AG09319 (cell line): ENCODE measurements around the gene SNPH.

Experiments
- DNase-seq: peaks from one replicate; pipeline ENCODE4 v3.0.0-alpha.2; 2010; ENCODE audit warnings: low read depth; ENCODE audit errors: extremely low read depth
- CTCF ChIP-seq: IDR thresholded peaks from 2 replicates; pipeline ENCODE4 v1.5.1; 2011; ENCODE audit warnings: low read depth, mild to moderate bottlenecking, inconsistent platforms, low read length, moderate library complexity

The SNPH gene

GRCh38 chr20:1305712-1306111, 39.6 kb downstream of the SNPH start:
- TF ChIP-seq CTCF: no peak
- no peak for DNase-seq

GRCh38 chr20:1306316-1307135, 40.4 kb downstream of the SNPH start:
- no peak for DNase-seq
- TF ChIP-seq CTCF: no peak

GRCh38 chr20:1307171-1307570, 41.1 kb downstream of the SNPH start:
- no peak for TF ChIP-seq CTCF
- DNase-seq: no peak

GRCh38 chr20:1307571-1307971, 41.5 kb downstream of the SNPH start:
- no peak for TF ChIP-seq CTCF
- no peak for DNase-seq

- no peak for DNase-seq
- TF ChIP-seq CTCF: no peak
Measured at GRCh38 chr20:1308067-1308701, 42.1 kb downstream of the SNPH start.

GRCh38 chr20:1308702-1309095, 42.6 kb downstream of the SNPH start:
- no peak for DNase-seq
- no peak for TF ChIP-seq CTCF

- no peak; the same call in 1 of the 2 replicates for TF ChIP-seq CTCF
- no peak for DNase-seq
Measured at GRCh38 chr20:1309439-1309847, 43.3 kb downstream of the SNPH start.
